HepG2 (cell line): Measurements from ENCODE around the gene ZFP28. TPM values are rescaled to one million over a fixed set of nuclear protein-coding genes. Genes with fewer than 3 reads are reported as not detected.

Source experiments
- CCDC6 ChIP-seq: sonication (generic); formaldehyde crosslinking; IDR thresholded peaks from 2 replicates; pipeline ENCODE4 v1.8.1; 2022; ENCODE audit warnings: mild to moderate bottlenecking, missing genetic modification reagents, moderate library complexity
- GLI4 ChIP-seq: sonication (generic); formaldehyde crosslinking; IDR thresholded peaks from 2 replicates; pipeline ENCODE4 v1.5.1; 2020; ENCODE audit warnings: missing genetic modification reagents, mild to moderate bottlenecking, moderate library complexity, borderline replicate concordance
- HOXA3 ChIP-seq: sonication (generic); formaldehyde crosslinking; IDR thresholded peaks from 2 replicates; pipeline ENCODE4 v1.5.0; 2020; ENCODE audit warnings: missing genetic modification reagents
- IRX3 ChIP-seq: sonication (generic); formaldehyde crosslinking; IDR thresholded peaks from 2 replicates; pipeline ENCODE4 v1.8.1; 2023; ENCODE audit warnings: mild to moderate bottlenecking, low read depth, missing genetic modification reagents, borderline replicate concordance
- KDM5A ChIP-seq: fragments of 200-600 bp; sonication (generic); IDR thresholded peaks from 2 replicates; pipeline ENCODE4 v1.7.0; 2018; ENCODE audit warnings: antibody characterized with exemption, mild to moderate bottlenecking, low read length, borderline replicate concordance
- KLF12 ChIP-seq: sonication (generic); formaldehyde crosslinking; IDR thresholded peaks from 2 replicates; pipeline ENCODE4 v1.4.0; 2020; ENCODE audit warnings: missing genetic modification reagents, borderline replicate concordance
- NBN ChIP-seq: fragments of 450-650 bp; conservative IDR thresholded peaks from 2 replicates; pipeline ENCODE4 v1.6.1; 2017
- NFRKB ChIP-seq: fragments of 450-650 bp; IDR thresholded peaks from 2 replicates; pipeline ENCODE4 v1.6.1; 2017
- NONO ChIP-seq, 2 experiments: fragments of 450-650 bp in 1 of 2; sonication (generic) in 1 of 2; formaldehyde crosslinking in 1 of 2; IDR thresholded peaks in 1 of 2; conservative IDR thresholded peaks in 1 of 2; 2 replicates each; pipeline versions ENCODE4 v1.6.1 to v1.8.0; 2017 to 2022; ENCODE audit warnings: mild to moderate bottlenecking in 1 of 2, missing genetic modification reagents in 1 of 2, moderate library complexity in 1 of 2
- PCBP1 ChIP-seq: fragments of 200-400 bp; formaldehyde crosslinking; IDR thresholded peaks from 2 replicates; pipeline ENCODE4 v1.6.1; 2017; ENCODE audit warnings: mild to moderate bottlenecking, low read depth, low read length, borderline replicate concordance
- TOE1 ChIP-seq: sonication (generic); formaldehyde crosslinking; IDR thresholded peaks from 2 replicates; pipeline ENCODE4 v1.4.0; 2020; ENCODE audit warnings: mild to moderate bottlenecking, missing genetic modification reagents
- ZNF160 ChIP-seq: sonication (generic); formaldehyde crosslinking; IDR thresholded peaks from 2 replicates; pipeline ENCODE4 v1.8.0; 2022; ENCODE audit warnings: mild to moderate bottlenecking, inconsistent platforms, missing genetic modification reagents
- ZNF883 ChIP-seq: sonication (generic); formaldehyde crosslinking; IDR thresholded peaks from 2 replicates; pipeline ENCODE4 v1.5.1; 2020; ENCODE audit warnings: mild to moderate bottlenecking, missing genetic modification reagents; ENCODE audit errors: not compliant biosample characterization
- ZSCAN21 ChIP-seq: sonication (generic); formaldehyde crosslinking; IDR thresholded peaks from 2 replicates; pipeline ENCODE4 v1.8.0; 2022; ENCODE audit warnings: mild to moderate bottlenecking, missing genetic modification reagents, moderate library complexity, borderline replicate concordance
- polyA plus RNA-seq, 8 experiments: library from polyadenylated mRNA; depleted of rRNA in 3 of 8; stranded (reverse) in 7 of 8; unstranded in 1 of 8; fragments of >200 nt; fragmentation: Illumina TruSeq in 4 of 8; extraction: Trizol in 4 of 8; gene quantifications; 2 replicates each; pipeline versions ENCODE4 v1.2.1 to v1.2.3, GENCODE V29; 2011 to 2016; ENCODE audit warnings: low read depth in 4 of 8, missing spikeins in 1 of 8, mixed read lengths in 1 of 8; ENCODE audit not compliant: insufficient read depth in 1 of 8
- total RNA-seq, 5 experiments: library from RNA; depleted of rRNA; stranded (reverse); fragments of >200 nt; fragmentation: Illumina TruSeq; extraction: Trizol; gene quantifications; 2 replicates each; pipeline ENCODE4 v1.2.3, GENCODE V29; 2016; ENCODE audit warnings: low read depth in 1 of 5
- TF ChIP-seq, protein P1 (sequence below): sonication (generic); formaldehyde crosslinking; IDR thresholded peaks from 2 replicates; pipeline ENCODE4 v1.8.1; 2023; ENCODE audit warnings: mild to moderate bottlenecking, moderate library complexity, missing genetic modification reagents
- TF ChIP-seq, protein P2 (sequence below): sonication (generic); formaldehyde crosslinking; IDR thresholded peaks from 2 replicates; pipeline ENCODE4 v1.9.0; 2021; ENCODE audit warnings: missing genetic modification reagents, mild to moderate bottlenecking, borderline replicate concordance
- TF ChIP-seq, protein P3 (sequence below): sonication (generic); formaldehyde crosslinking; IDR thresholded peaks from 2 replicates; pipeline ENCODE4 v1.9.0; 2022; ENCODE audit warnings: low read depth, missing genetic modification reagents
- TF ChIP-seq, protein P4 (sequence below): sonication (generic); formaldehyde crosslinking; IDR thresholded peaks from 2 replicates; pipeline ENCODE4 v1.4.0; 2020; ENCODE audit warnings: mild to moderate bottlenecking, low read depth, missing genetic modification reagents
- TF ChIP-seq, protein P5 (sequence below): sonication (generic); formaldehyde crosslinking; IDR thresholded peaks from 2 replicates; pipeline ENCODE4 v1.4.0; 2020; ENCODE audit warnings: mild to moderate bottlenecking, missing genetic modification reagents
- TF ChIP-seq, protein P6 (sequence below), 2 experiments: fragments of 450-650 bp in 1 of 2; sonication (generic) in 1 of 2; formaldehyde crosslinking; IDR thresholded peaks; 2 replicates each; pipeline versions ENCODE4 v1.5.0 to v1.8.0; 2020 to 2022; ENCODE audit warnings: mild to moderate bottlenecking in 1 of 2, missing genetic modification reagents in 1 of 2

ZFP28 gene
- total and polyA plus RNA-seq, 2 of the 13 experiments (the other 11 are each of a cell fraction or from before 2014, with no cell fraction given): not detected

DNA sequence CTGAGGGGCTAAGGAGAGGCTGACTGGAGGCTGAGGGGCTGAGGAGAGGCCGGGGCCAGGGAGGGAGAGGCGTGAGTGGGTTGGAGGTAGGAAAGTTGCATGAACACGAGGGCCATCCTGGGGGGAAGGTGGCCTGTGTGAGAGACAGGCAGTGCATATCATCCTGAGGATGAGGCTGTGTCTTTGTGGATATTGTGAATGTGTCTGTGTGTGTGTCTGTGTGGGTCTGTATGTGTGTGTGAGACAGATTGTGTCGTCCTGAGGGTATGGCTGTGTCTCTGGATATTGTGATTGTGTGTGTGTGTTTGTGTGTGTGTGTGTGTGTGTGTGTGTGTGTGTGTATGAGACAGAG, 56.8 kb downstream of the ZFP28 start (continued):
- TF ChIP-seq, protein P1, sequence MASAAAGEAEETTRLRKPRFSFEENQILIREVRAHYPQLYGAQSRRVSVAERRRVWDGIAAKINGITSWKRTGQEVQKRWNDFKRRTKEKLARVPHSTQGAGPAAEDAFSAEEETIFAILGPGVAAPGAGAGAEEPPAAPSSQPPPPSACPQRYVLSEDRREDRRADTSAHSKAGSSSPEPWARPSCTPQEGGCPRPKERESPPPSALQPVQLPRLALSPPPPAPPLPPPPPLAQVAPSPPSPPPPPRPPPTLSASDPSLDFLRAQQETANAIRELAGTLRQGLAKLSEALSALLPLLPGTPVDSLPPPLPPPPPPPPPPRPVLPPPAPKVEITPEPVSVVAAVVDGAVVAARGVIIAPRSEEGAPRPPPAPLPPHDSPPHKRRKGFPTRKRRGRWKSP: peak; percentile 44; the same call in 1 of the 2 replicates
- TF ChIP-seq, protein P2, sequence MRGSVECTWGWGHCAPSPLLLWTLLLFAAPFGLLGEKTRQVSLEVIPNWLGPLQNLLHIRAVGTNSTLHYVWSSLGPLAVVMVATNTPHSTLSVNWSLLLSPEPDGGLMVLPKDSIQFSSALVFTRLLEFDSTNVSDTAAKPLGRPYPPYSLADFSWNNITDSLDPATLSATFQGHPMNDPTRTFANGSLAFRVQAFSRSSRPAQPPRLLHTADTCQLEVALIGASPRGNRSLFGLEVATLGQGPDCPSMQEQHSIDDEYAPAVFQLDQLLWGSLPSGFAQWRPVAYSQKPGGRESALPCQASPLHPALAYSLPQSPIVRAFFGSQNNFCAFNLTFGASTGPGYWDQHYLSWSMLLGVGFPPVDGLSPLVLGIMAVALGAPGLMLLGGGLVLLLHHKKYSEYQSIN (CRISPR knock-in tag): 0 out of 2 replicates have a peak, but pooled peaks have one; percentile 58
- TF ChIP-seq KLF12 (CRISPR knock-in tag) (no peak), NBN (0 out of 2 replicates have a peak, but pooled peaks have one; percentile 40), HOXA3 (CRISPR knock-in tag) (peak; percentile 2; the same call in 1 of the 2 replicates), GLI4 (CRISPR knock-in tag) (0 out of 2 replicates have a peak, but pooled peaks have one; percentile 34), KDM5A (no peak), TOE1 (CRISPR knock-in tag) (no peak), CCDC6 (0 out of 2 replicates have a peak, but pooled peaks have one; percentile 2), NONO (IDR thresholded peaks at IDR 0.05) (no peak), NONO (CRISPR knock-in tag; conservative IDR thresholded peaks at IDR 0.05) (0 out of 2 replicates have a peak, but pooled peaks have one; percentile 1), NFRKB (no peak), IRX3 (CRISPR knock-in tag) (no peak), ZSCAN21 (CRISPR knock-in tag) (peak; percentile 39), ZNF883 (CRISPR knock-in tag) (peak; percentile 27), ZNF160 (CRISPR knock-in tag) (0 out of 2 replicates have a peak, but pooled peaks have one; percentile 11), PCBP1 (no peak)
- TF ChIP-seq, protein P3, sequence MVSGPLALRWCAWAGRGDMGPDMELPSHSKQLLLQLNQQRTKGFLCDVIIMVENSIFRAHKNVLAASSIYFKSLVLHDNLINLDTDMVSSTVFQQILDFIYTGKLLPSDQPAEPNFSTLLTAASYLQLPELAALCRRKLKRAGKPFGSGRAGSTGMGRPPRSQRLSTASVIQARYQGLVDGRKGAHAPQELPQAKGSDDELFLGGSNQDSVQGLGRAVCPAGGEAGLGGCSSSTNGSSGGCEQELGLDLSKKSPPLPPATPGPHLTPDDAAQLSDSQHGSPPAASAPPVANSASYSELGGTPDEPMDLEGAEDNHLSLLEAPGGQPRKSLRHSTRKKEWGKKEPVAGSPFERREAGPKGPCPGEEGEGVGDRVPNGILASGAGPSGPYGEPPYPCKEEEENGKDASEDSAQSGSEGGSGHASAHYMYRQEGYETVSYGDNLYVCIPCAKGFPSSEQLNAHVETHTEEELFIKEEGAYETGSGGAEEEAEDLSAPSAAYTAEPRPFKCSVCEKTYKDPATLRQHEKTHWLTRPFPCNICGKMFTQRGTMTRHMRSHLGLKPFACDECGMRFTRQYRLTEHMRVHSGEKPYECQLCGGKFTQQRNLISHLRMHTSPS (CRISPR knock-in tag): no peak
- TF ChIP-seq, protein P4, sequence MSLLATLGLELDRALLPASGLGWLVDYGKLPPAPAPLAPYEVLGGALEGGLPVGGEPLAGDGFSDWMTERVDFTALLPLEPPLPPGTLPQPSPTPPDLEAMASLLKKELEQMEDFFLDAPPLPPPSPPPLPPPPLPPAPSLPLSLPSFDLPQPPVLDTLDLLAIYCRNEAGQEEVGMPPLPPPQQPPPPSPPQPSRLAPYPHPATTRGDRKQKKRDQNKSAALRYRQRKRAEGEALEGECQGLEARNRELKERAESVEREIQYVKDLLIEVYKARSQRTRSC: no peak
- TF ChIP-seq, protein P5, sequence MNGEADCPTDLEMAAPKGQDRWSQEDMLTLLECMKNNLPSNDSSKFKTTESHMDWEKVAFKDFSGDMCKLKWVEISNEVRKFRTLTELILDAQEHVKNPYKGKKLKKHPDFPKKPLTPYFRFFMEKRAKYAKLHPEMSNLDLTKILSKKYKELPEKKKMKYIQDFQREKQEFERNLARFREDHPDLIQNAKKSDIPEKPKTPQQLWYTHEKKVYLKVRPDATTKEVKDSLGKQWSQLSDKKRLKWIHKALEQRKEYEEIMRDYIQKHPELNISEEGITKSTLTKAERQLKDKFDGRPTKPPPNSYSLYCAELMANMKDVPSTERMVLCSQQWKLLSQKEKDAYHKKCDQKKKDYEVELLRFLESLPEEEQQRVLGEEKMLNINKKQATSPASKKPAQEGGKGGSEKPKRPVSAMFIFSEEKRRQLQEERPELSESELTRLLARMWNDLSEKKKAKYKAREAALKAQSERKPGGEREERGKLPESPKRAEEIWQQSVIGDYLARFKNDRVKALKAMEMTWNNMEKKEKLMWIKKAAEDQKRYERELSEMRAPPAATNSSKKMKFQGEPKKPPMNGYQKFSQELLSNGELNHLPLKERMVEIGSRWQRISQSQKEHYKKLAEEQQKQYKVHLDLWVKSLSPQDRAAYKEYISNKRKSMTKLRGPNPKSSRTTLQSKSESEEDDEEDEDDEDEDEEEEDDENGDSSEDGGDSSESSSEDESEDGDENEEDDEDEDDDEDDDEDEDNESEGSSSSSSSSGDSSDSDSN (CRISPR knock-in tag): 0 out of 2 replicates have a peak, but pooled peaks have one; percentile 2
- TF ChIP-seq, protein P6, sequence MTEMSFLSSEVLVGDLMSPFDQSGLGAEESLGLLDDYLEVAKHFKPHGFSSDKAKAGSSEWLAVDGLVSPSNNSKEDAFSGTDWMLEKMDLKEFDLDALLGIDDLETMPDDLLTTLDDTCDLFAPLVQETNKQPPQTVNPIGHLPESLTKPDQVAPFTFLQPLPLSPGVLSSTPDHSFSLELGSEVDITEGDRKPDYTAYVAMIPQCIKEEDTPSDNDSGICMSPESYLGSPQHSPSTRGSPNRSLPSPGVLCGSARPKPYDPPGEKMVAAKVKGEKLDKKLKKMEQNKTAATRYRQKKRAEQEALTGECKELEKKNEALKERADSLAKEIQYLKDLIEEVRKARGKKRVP (CRISPR knock-in tag; IDR thresholded peaks at IDR 0.05): peak in 1 of 2 experiments; percentile 6; a peak in 1 of 4 replicates
